ENCODE results near the gene RFX1.

RFX1 gene

DNA sequence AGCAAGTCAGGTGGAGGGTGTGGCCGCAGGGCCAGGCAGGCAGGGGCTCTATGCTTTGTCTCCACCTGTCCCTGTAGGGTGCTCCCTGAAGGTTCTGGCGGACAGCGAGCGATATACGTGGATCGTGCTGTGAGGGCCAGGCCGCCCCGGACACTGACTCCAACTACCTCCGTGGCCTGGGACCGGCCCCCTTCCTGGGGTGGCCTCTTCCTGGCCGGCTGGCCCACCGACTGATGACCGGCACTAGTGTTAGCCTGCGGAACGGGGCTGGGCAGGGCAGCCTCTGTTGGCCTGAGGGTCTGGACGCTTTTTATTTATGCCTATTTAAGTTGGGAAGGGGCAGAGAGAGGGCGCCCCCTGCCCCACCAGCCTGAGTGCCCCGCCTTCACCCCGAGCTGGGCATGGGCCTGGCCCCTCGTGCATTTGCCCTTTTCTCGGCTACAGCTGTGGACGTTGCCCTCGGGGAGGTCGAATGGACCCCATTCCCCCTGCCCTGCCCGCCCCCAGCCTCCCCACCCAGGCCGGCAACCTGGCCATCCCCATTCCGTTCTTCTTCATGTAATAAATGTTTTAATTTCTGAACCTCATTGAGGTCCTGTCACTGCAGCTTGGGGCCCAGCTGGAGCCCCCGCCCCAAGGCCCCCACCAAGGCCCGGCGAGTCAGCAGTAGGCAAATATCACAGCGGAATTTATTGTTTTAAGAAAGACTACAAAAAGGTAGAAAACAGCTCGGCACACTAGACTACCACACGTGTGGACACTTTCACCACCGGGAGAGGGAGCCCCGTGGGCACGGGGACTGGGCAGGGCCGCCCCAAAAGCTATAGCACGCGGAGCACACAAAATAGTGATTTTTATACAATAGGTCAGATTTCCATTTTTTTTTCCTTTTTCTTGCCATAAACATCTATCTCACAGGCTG lies 45.0 kb downstream of the RFX1 start:
- DNase-seq (ENCODE audit: low spot score) = no peak
- TF ChIP-seq, protein P1, sequence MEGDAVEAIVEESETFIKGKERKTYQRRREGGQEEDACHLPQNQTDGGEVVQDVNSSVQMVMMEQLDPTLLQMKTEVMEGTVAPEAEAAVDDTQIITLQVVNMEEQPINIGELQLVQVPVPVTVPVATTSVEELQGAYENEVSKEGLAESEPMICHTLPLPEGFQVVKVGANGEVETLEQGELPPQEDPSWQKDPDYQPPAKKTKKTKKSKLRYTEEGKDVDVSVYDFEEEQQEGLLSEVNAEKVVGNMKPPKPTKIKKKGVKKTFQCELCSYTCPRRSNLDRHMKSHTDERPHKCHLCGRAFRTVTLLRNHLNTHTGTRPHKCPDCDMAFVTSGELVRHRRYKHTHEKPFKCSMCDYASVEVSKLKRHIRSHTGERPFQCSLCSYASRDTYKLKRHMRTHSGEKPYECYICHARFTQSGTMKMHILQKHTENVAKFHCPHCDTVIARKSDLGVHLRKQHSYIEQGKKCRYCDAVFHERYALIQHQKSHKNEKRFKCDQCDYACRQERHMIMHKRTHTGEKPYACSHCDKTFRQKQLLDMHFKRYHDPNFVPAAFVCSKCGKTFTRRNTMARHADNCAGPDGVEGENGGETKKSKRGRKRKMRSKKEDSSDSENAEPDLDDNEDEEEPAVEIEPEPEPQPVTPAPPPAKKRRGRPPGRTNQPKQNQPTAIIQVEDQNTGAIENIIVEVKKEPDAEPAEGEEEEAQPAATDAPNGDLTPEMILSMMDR (IDR thresholded peaks at IDR 0.05; ENCODE audit: extremely low read depth, missing control alignments) = no peak

DNA sequence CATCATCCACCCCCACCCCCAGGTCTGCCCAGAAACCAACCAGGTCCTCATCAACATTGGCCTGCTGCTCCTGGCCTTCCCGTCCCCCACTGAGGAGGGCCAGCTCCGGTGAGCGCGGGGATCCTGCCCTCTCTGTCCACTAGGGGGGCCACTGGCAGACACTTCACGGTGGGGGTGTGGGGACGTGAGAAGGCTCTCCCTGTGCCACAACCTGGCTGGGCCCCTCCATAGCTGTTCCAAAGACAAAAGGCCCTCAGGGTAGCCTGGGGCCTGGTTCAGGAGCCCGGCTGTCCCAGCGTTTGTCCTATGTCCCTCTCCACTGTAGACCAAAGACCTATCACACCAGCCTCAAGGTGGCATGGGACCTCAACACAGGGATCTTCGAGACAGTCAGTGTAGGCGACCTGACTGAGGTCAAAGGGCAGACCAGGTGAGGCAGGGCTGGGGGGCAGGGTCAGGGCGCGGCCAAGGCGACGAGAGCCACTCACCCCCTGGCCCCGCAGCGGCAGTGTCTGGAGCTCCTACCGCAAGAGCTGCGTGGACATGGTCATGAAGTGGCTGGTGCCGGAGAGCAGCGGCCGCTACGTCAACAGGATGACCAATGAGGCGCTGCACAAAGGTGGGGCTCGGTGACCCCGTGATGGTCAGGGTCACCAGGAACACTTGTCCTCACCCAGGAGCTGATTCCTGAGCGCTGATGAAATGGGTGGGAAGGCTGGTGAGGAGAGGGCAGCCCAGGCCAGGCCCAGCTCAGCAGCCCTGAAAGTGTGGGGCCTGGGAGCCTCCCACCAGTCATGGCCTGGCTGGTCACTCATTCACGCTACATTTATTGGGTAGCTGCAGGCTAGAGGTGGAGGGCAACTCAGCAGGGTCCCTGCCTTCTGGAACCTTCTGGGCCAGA lies 45.9 kb downstream of the RFX1 start:
- DNase-seq (ENCODE audit: low spot score) = peak; percentile 70
- TF ChIP-seq, protein P1 (IDR thresholded peaks at IDR 0.05; ENCODE audit: extremely low read depth, missing control alignments) = no peak

DNA sequence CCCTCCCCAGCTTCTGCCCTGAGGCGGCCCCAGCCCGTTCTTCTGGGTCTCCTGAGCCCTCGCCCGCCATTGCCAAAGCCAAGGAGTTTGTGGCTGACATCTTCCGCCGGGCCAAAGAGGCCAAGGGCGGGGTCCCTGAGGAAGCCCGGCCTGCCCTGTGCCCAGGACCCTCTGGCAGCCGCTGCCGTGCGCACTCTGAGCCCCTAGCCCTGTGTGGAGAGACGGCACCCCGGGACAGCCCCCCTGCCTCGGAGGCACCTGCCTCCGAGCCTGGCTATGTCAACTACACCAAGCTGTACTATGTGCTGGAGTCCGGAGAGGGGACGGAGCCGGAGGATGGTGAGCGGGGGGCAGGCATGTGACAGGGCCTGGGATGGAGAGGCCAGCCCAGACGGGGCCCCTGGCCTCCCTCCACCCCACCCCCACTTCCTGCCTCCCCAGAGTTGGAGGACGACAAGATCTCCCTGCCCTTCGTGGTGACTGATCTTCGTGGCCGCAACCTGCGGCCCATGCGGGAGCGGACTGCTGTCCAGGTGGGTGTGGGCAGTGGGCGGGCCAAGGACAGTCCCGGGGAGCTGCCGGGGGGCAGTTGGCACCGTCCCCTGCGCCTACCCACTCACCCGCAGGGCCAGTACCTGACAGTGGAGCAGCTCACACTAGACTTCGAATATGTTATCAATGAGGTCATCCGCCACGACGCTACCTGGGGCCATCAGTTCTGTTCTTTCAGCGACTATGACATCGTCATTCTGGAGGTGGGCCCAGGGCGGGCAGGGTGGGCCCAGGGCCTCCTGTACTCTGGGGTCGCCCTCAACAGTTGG lies 46.8 kb downstream of the RFX1 start:
- DNase-seq (ENCODE audit: low spot score) = no peak
- TF ChIP-seq, protein P1 (IDR thresholded peaks at IDR 0.05; ENCODE audit: extremely low read depth, missing control alignments) = no peak

DNA sequence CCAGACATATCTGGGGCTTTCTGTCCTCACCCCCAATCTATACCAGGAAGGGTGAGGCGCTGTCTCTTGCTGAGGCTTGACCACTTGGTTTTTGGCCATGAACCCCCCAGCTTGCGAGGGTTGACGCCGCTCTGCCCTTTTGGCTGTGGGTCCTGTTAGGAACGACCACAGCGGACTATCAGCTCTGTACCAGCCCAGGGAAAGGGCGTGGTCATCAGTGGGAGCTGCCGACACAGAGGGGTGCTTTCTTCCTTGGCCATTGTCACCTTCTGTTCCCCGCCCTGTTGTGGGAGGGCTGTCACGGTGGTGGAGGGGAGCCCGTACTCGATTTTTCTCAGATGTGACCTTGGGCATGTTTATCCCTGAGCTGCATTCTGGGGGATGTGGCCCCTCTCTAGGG lies 48.1 kb downstream of the RFX1 start:
- DNase-seq (ENCODE audit: low spot score) = no peak
- TF ChIP-seq, protein P1 (IDR thresholded peaks at IDR 0.05; ENCODE audit: extremely low read depth, missing control alignments) = no peak

DNA sequence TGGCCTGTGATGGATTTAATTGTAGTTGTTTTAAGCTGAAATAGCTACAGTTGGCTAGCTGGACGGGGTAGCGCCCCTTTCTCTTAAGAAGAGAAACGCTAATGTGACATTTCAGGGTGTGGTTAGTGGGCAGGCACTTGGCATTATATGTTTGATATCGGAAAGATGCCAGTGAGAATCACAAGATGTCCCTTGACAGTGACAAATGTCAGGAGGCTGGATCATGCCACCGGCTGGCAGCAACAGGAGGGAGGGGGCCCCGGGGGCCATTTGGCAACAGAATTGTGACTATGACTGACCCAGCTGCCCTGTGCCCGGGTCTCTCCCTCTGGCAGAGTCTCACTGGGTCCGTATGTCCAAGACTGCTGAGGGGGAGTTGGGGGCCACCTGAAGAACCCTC lies 49.1 kb downstream of the RFX1 start:
- TF ChIP-seq, protein P1 (IDR thresholded peaks at IDR 0.05; ENCODE audit: extremely low read depth, missing control alignments) = no peak
- DNase-seq (ENCODE audit: low spot score) = no peak

DNA sequence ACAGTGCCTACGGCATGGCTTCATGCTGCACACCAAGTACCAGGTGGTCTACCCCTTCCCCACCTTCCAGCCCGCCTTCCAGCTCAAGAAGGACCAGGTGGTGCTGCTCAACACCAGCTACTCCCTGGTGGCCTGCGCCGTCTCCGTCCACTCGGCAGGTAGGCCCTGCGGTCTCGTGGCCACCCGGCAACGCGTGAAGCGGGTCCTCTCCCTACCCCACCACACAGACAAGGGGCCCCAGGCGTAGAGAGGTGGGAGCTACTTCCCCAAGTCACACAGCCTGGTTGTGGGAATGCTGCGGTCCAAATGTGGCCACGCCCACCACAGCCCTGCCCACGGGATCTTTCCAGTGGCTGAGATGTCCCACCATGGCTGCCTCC lies 49.8 kb downstream of the RFX1 start:
- DNase-seq (ENCODE audit: low spot score) = no peak
- TF ChIP-seq, protein P1 (IDR thresholded peaks at IDR 0.05; ENCODE audit: extremely low read depth, missing control alignments) = no peak
